RWPE1 (cell line): ENCODE data around the gene TOP2A.
A peak's percentile ranks its signal among the peaks of the same experiment; 100 is the strongest.

ENCODE experiments used
- CTCF ChIA-PET: fragments of 350-600 bp; sonication (Branson Sonifier 250); formaldehyde crosslinking; extraction: SDS; loops from one replicate; lab custom pipeline; 2021; lab: Yijun Ruan, JAX
- POLR2A ChIA-PET: fragments of 400-600 bp; formaldehyde crosslinking; extraction: SDS; loops from one replicate; lab custom pipeline; 2020; ENCODE audit warnings: antibody characterized with exemption; ENCODE audit not compliant: low non-redundant PET; lab: Yijun Ruan, JAX
- DNase-seq: peaks from one replicate; pipeline ENCODE4 v3.0.0; 2012; ENCODE audit warnings: low spot score
- H3K27ac ChIP-seq: fragments of 450-650 bp; 2 replicates; pipeline ENCODE4 v1.5.1; 2017
- TF ChIP-seq, protein P1 (sequence below): fragments of 450-650 bp; conservative IDR thresholded peaks from 2 replicates; pipeline ENCODE4 v1.5.1; 2017; ENCODE audit warnings: low read depth, mild to moderate bottlenecking

Gene TOP2A

DNA sequence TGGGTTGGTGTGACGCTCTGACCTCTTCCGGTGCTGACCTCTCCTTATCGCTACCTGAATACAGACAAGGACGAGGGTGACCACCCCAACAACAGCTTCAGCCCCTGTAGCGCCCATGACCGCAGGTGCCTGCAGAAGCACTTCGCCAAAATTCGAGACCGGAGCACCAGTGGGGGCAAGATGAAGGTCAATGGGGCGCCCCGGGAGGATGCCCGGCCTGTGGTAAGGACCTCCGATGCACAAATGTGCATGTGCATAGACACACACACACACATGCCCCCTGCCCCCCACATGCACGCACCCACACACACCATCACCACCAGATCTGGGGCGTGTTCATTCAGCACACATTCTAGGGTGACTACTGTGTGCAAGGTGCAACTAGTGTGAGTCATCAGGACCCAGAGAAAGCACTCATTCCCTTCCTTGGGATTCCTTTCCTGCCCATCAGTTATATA is 35.3 kb upstream of the TOP2A start:
- peak; percentile 59 for DNase-seq
- ChIA-PET POLR2A (no interaction called here), CTCF (interaction anchor here (0.7 kb wide), 1 partner anchor 1490 kb away, joined by 3 read pairs; no protein-coding TSS in a partner anchor)
- TF ChIP-seq, protein P1, sequence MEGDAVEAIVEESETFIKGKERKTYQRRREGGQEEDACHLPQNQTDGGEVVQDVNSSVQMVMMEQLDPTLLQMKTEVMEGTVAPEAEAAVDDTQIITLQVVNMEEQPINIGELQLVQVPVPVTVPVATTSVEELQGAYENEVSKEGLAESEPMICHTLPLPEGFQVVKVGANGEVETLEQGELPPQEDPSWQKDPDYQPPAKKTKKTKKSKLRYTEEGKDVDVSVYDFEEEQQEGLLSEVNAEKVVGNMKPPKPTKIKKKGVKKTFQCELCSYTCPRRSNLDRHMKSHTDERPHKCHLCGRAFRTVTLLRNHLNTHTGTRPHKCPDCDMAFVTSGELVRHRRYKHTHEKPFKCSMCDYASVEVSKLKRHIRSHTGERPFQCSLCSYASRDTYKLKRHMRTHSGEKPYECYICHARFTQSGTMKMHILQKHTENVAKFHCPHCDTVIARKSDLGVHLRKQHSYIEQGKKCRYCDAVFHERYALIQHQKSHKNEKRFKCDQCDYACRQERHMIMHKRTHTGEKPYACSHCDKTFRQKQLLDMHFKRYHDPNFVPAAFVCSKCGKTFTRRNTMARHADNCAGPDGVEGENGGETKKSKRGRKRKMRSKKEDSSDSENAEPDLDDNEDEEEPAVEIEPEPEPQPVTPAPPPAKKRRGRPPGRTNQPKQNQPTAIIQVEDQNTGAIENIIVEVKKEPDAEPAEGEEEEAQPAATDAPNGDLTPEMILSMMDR = no peak
- H3K27ac ChIP-seq = peak overlapping the region; percentile 67

GRCh38 chr17:40452216-40452787 is 34.6 kb upstream of the TOP2A start:
- H3K27ac ChIP-seq = peak overlapping the region; percentile 67
- TF ChIP-seq, protein P1 = no peak
- no peak for DNase-seq
- ChIA-PET CTCF (interaction anchor here (0.6 to 0.7 kb wide), 3 partner anchors 81 to 1491 kb away, joined by 3 to 7 read pairs (median 3); no protein-coding TSS in a partner anchor), POLR2A (no interaction called here)

DNA sequence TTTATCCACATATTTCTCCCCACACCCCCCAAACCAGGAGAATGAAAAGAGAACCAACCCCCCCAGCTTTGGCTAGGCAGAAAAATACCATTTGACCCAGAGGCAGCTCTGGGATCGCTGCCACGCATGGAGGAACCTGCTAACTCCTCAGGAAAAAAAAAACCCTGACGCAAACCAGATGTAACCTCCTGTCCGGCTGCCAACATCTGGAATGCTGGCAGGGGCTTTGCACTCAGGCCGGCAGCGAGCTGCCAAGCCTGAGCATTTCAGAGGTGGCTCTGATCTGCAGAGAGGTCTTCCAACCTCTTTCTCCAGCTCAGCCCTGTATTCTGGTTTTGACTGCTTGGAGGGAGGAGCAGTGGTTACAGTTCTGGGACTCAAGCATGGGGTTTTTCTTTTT is 33.7 kb upstream of the TOP2A start:
- no peak for DNase-seq
- TF ChIP-seq, protein P1 = no peak
- CTCF ChIA-PET = interaction anchor here (0.6 kb wide), 1 partner anchor 80 kb away, joined by 3 read pairs; no protein-coding TSS in a partner anchor
- POLR2A ChIA-PET = interaction anchor here (0.7 kb wide), 1 partner anchor 75 kb away, joined by 13 read pairs; no protein-coding TSS in a partner anchor
- H3K27ac ChIP-seq = peak overlapping the region; percentile 67

GRCh38 chr17:40450175-40450574 is 32.5 kb upstream of the TOP2A start:
- POLR2A ChIA-PET = no interaction called here
- DNase-seq = peak; percentile 37
- CTCF ChIA-PET = interaction anchor here (0.5 to 1.3 kb wide), 6 partner anchors 17 to 300 kb away, joined by 3 to 9 read pairs (median 4); partner anchors contain the start of gene TOP2A
- TF ChIP-seq, protein P1 = no peak; the same call in 1 of the 2 replicates
- no peak overlapping the region for H3K27ac ChIP-seq

GRCh38 chr17:40448639-40449261 is 31.1 kb upstream of the TOP2A start:
- CTCF ChIA-PET = interaction anchor here (1.2 kb wide), 1 partner anchor 90 kb away, joined by 5 read pairs; no protein-coding TSS in a partner anchor
- TF ChIP-seq, protein P1 = no peak
- no peak for DNase-seq
- POLR2A ChIA-PET = no interaction called here
- H3K27ac ChIP-seq = peak overlapping the region; percentile 31

DNA sequence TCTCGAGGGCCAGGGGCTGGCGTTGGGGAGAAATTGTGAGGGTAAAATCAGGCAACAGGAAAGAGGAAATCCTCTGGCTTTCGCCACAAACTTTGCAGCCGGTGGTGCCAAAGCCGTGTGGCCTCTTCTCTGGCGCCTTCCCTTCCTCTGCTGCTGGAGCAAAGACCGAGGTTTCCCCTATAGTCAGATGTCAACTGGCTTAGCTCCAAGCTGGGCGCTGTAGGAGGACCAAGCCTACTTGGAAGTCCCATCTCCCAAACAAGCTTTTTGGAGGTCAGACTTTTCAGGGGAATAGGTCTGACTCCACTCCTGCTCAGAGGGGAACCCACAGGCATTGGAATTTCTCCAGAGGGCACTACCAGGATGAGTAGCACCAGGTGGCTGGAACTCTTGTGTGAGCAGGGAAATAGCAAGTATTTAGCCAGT is 30.5 kb upstream of the TOP2A start:
- peak overlapping the region; percentile 31 for H3K27ac ChIP-seq
- no peak for DNase-seq
- ChIA-PET CTCF (interaction anchor here (1.2 to 1.3 kb wide), 2 partner anchors 85 to 89 kb away, joined by 4 to 5 read pairs; no protein-coding TSS in a partner anchor), POLR2A (no interaction called here)
- TF ChIP-seq, protein P1 = no peak
